GM18951 (cell line): Measurements from ENCODE around the gene DUSP21.

ENCODE experiments used
- POLR2A ChIP-seq: IDR thresholded peaks from 4 replicates; pipeline ENCODE4 v1.6.1; 2011; ENCODE audit warnings: mild to moderate bottlenecking; ENCODE audit not compliant: insufficient read length, insufficient read depth; ENCODE audit errors: extremely low read depth
- in situ Hi-C: fragments of 300-500 bp; cut with MboI; formaldehyde crosslinking; loops from one replicate; pipeline ENCODE4 v1.12.0; 2022; ENCODE audit warnings: low sequenced_read_pairs, mixed read lengths, inconsistent platforms; ENCODE audit not compliant: unreplicated experiment

The DUSP21 gene

GRCh38 chrX:44871114-44871645 is 27.4 kb downstream of the DUSP21 start:
- TF ChIP-seq POLR2A: no peak
- in situ Hi-C loops: no loop called here

GRCh38 chrX:44871931-44872820 is 28.4 kb downstream of the DUSP21 start:
- in situ Hi-C loops: no loop called here

GRCh38 chrX:44872821-44873414 is 29.1 kb downstream of the DUSP21 start, which contains the start of gene KDM6A:
TSS of gene KDM6A (plus strand) at chrX:44873188. CDS start at chrX:44873552, 364 bp downstream.
- TF ChIP-seq POLR2A: peak; percentile 72
- in situ Hi-C loops: no loop called here

More at GRCh38 chrX:44871931-44872820, 28.4 kb downstream of the DUSP21 start:
- no peak for TF ChIP-seq POLR2A

GRCh38 chrX:44873415-44874276 is 29.8 kb downstream of the DUSP21 start:
- TF ChIP-seq POLR2A: no peak
- in situ Hi-C loops: no loop called here

GRCh38 chrX:44874420-44875184 is 30.8 kb downstream of the DUSP21 start:
- in situ Hi-C loops: no loop called here
- TF ChIP-seq POLR2A: no peak

- in situ Hi-C loops: no loop called here
- TF ChIP-seq POLR2A: no peak
These were observed 31.3 kb downstream of the DUSP21 start for GRCh38 chrX:44875185-44875489.

GRCh38 chrX:44876086-44876485 is 32.3 kb downstream of the DUSP21 start:
- TF ChIP-seq POLR2A: no peak
- in situ Hi-C loops: no loop called here

GRCh38 chrX:44876767-44877166 is 32.9 kb downstream of the DUSP21 start:
- TF ChIP-seq POLR2A: no peak
- in situ Hi-C loops: no loop called here

- TF ChIP-seq POLR2A: no peak
- in situ Hi-C loops: no loop called here
These were observed 35.0 kb downstream of the DUSP21 start for GRCh38 chrX:44878780-44879179.

- no peak for TF ChIP-seq POLR2A
- in situ Hi-C loops: no loop called here
These were observed 37.7 kb downstream of the DUSP21 start for GRCh38 chrX:44881549-44881948.

GRCh38 chrX:44882635-44883034 is 38.8 kb downstream of the DUSP21 start:
- no peak for TF ChIP-seq POLR2A
- in situ Hi-C loops: no loop called here

- in situ Hi-C loops: no loop called here
- TF ChIP-seq POLR2A: no peak
These were observed 41.1 kb downstream of the DUSP21 start for GRCh38 chrX:44884944-44885343.
